GM20431 (cell line): ENCODE data around the gene ASTL.

ENCODE experiments used
- in situ Hi-C: fragments of 300-500 bp; cut with MseI, MboI; formaldehyde crosslinking; loops from one replicate; pipeline ENCODE4 v1.15.0; 2020; ENCODE audit warnings: low sequenced_read_pairs; ENCODE audit not compliant: unreplicated experiment

Gene ASTL

GRCh38 chr2:96116879-96117533 is 21.3 kb downstream of the ASTL start:
- in situ Hi-C loops, result loop anchor here (25.0 kb wide), 1 partner anchor 105 kb away; no protein-coding TSS in a partner anchor

GRCh38 chr2:96116424-96116878 is 21.9 kb downstream of the ASTL start, which contains the start of gene ADRA2B:
Gene ADRA2B, minus strand, starts transcription at chr2:96116571. Its CDS starts 422 bp downstream, at chr2:96116149.
- in situ Hi-C loops, result loop anchor here (25.0 kb wide), 1 partner anchor 104 kb away; no protein-coding TSS in a partner anchor

GRCh38 chr2:96115631-96116423 is 22.5 kb downstream of the ASTL start:
- in situ Hi-C loops, result loop anchor here (25.0 kb wide), 1 partner anchor 104 kb away; no protein-coding TSS in a partner anchor

- in situ Hi-C loops, result loop anchor here (25.0 kb wide), 1 partner anchor 103 kb away; no protein-coding TSS in a partner anchor
These were observed 23.3 kb downstream of the ASTL start for GRCh38 chr2:96114903-96115581.

GRCh38 chr2:96114546-96114902 is 23.8 kb downstream of the ASTL start:
- in situ Hi-C loops, result loop anchor here (25.0 kb wide), 1 partner anchor 102 kb away; no protein-coding TSS in a partner anchor

GRCh38 chr2:96113951-96114350 is 24.4 kb downstream of the ASTL start:
- in situ Hi-C loops, result loop anchor here (25.0 kb wide), 1 partner anchor 102 kb away; no protein-coding TSS in a partner anchor

- in situ Hi-C loops, result loop anchor here (25.0 kb wide), 1 partner anchor 101 kb away; no protein-coding TSS in a partner anchor
These were observed 25.0 kb downstream of the ASTL start for GRCh38 chr2:96113367-96113677.

GRCh38 chr2:96112501-96113366 is 25.6 kb downstream of the ASTL start:
- in situ Hi-C loops, result loop anchor here (25.0 kb wide), 1 partner anchor 100 kb away; no protein-coding TSS in a partner anchor

GRCh38 chr2:96111823-96112500 is 26.3 kb downstream of the ASTL start:
- in situ Hi-C loops, result loop anchor here (25.0 kb wide), 1 partner anchor 100 kb away; no protein-coding TSS in a partner anchor

GRCh38 chr2:96111257-96111640 is 27.1 kb downstream of the ASTL start:
- in situ Hi-C loops, result loop anchor here (25.0 kb wide), 1 partner anchor 99 kb away; no protein-coding TSS in a partner anchor

- in situ Hi-C loops, result loop anchor here (25.0 kb wide), 1 partner anchor 98 kb away; no protein-coding TSS in a partner anchor
These were observed 27.6 kb downstream of the ASTL start for GRCh38 chr2:96110621-96111256.

GRCh38 chr2:96109931-96110511 is 28.3 kb downstream of the ASTL start:
- in situ Hi-C loops, result loop anchor here (25.0 kb wide), 1 partner anchor 98 kb away; no protein-coding TSS in a partner anchor

GRCh38 chr2:96109361-96109680 is 29.0 kb downstream of the ASTL start:
- in situ Hi-C loops, result loop anchor here (25.0 kb wide), 1 partner anchor 97 kb away; no protein-coding TSS in a partner anchor

GRCh38 chr2:96108541-96109360 is 29.6 kb downstream of the ASTL start:
- in situ Hi-C loops, result loop anchor here (25.0 kb wide), 1 partner anchor 96 kb away; no protein-coding TSS in a partner anchor

- in situ Hi-C loops, result loop anchor here (25.0 kb wide), 1 partner anchor 96 kb away; no protein-coding TSS in a partner anchor
These were observed 30.2 kb downstream of the ASTL start for GRCh38 chr2:96108151-96108540.

- in situ Hi-C loops, result loop anchor here (25.0 kb wide), 1 partner anchor 95 kb away; no protein-coding TSS in a partner anchor
These were observed 30.6 kb downstream of the ASTL start for GRCh38 chr2:96107708-96108065.
